Neural cell (in vitro differentiated cells): ENCODE measurements around the gene PADI4.

Experiments used
- CTCF ChIP-seq: fragments of 450-650 bp; IDR thresholded peaks from 2 replicates; pipeline ENCODE4 v1.5.1; 2014; ENCODE audit warnings: antibody characterized with exemption, mild to moderate bottlenecking, moderate library complexity; ENCODE audit not compliant: poor library complexity, severe bottlenecking
- EP300 ChIP-seq: fragments of 450-650 bp; conservative IDR thresholded peaks from 2 replicates; pipeline ENCODE4 v1.6.1; 2014; ENCODE audit warnings: antibody characterized with exemption, mild to moderate bottlenecking, moderate library complexity; ENCODE audit not compliant: poor library complexity, severe bottlenecking
- EZH2 ChIP-seq: fragments of 200-600, 300-800 bp; shearing (Covaris generic), sonication (generic); IDR thresholded peaks from 2 replicates; pipeline ENCODE4 v1.6.1; 2014; ENCODE audit warnings: antibody characterized with exemption, low read length, borderline replicate concordance, mild to moderate bottlenecking; ENCODE audit not compliant: insufficient read depth, poor library complexity, severe bottlenecking
- POLR2AphosphoS5 ChIP-seq: IDR thresholded peaks from 2 replicates; pipeline ENCODE4 v1.6.1; 2012
- RAD21 ChIP-seq: fragments of 450-650 bp; conservative IDR thresholded peaks from 2 replicates; pipeline ENCODE4 v1.6.1; 2014; ENCODE audit warnings: antibody characterized with exemption, mild to moderate bottlenecking, moderate library complexity
- REST ChIP-seq: IDR thresholded peaks from 2 replicates; pipeline ENCODE4 v1.6.1; 2012; ENCODE audit warnings: borderline replicate concordance
- TAF1 ChIP-seq: IDR thresholded peaks from 2 replicates; pipeline ENCODE4 v1.6.1; 2012; ENCODE audit warnings: low read depth

GRCh38 chr1:17258758-17259130 is 49.3 kb upstream of the PADI4 start:
- TF ChIP-seq CTCF, result no peak
- TF ChIP-seq POLR2AphosphoS5, result no peak
- TF ChIP-seq REST, result no peak
- TF ChIP-seq EZH2, result no peak
- TF ChIP-seq RAD21, result no peak
- no peak for TF ChIP-seq TAF1
- TF ChIP-seq EP300, result no peak
